ENCODE data around the gene PHLDA3. TPM values are rescaled to one million over a fixed set of nuclear protein-coding genes. Genes with fewer than 3 reads are reported as not detected.
A peak's percentile ranks its signal among the peaks of the same experiment; 100 is the strongest.

Gene PHLDA3
- total and polyA plus RNA-seq, 3 experiments from 2014 or later, result 1.0 to 22.7 (median 18.6) TPM

DNA sequence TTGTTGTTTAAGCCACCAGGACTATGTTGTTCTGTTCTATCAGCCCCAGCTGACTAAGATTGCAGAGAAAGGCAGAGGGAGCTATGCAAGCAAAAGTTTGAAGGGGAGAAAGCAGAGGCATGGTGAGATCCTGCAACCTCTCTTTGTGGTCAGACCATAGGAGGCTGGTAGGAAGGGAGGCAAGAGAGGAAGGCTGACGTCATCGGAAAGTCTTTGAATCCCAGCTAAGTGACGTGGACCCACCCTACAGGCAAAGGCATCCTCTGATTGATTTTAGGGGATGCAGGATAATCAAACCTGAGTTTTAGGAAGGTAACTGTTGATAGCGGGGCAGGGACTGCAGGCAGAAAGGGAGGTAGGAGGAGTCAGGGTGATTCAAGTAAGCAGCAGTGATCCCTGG lies 24.2 kb downstream of the PHLDA3 start:
- ChIA-PET CTCF (interaction anchor here (1.3 to 5.9 kb wide), 2 partner anchors 9 to 38 kb away, joined by 3 to 22 read pairs; no protein-coding TSS in a partner anchor), POLR2A (no interaction called here)
- H3K9me3 ChIP-seq (ENCODE audit: low read length), result no peaks in the 10 kb centered on the region
- no peaks in the 10 kb centered on the region for H3K36me3 ChIP-seq (ENCODE audit: insufficient read depth, low read length)
- H3K27me3 ChIP-seq (ENCODE audit: insufficient read depth, low read length, poor library complexity, severe bottlenecking), result no peaks in the 10 kb centered on the region
- Mint-ChIP-seq H3K27ac (peak overlapping the region in 1 of 8 donors; percentile 5), H3K4me3 (no peak overlapping the region), H3K4me1 (peaks cover 0 to 6% (median 3%) of the 10 kb centered on the region in 3 donors), H3K36me3 (no peaks in the 10 kb centered on the region), H3K9me3 (no peaks in the 10 kb centered on the region), H3K27me3 (peaks cover 3 to 26% of the 10 kb centered on the region in 2 donors)
- peaks cover 8% of the 10 kb centered on the region for H3K4me1 ChIP-seq (ENCODE audit: insufficient read depth, low read length)
- H3K4me3 ChIP-seq (ENCODE audit: low read length), result no peak overlapping the region
- no peak for DNase-seq
- H3K27ac ChIP-seq (ENCODE audit: low read depth, low read length), result no peak overlapping the region

DNA sequence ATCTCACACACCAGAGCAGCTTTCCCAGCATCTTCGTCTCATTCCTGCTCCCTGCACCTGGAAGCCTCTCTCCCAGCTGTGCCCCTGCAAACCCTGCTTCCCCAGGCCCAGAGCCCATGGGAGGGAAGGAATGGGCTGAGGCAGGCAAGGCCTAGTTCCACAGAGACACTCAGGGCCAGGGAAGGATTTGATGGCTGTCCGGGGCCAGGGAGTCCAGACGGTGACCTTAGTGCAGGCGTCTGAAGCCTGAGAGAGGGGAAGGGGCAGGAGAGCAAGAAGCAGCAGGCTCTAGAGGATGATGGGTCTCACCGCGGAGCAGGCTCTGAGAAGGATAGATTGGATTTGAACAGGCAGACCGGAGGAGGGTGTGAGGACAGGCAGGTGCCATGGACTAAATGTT lies 25.2 kb downstream of the PHLDA3 start:
- POLR2A ChIA-PET, result no interaction called here
- no peak overlapping the region for H3K4me3 Mint-ChIP-seq
- DNase-seq, result no peak
- no peak overlapping the region for H3K27ac ChIP-seq (ENCODE audit: low read depth, low read length)
- H3K4me1 Mint-ChIP-seq, result peaks cover 0 to 6% (median 3%) of the 10 kb centered on the region in 3 donors
- no peaks in the 10 kb centered on the region for H3K9me3 ChIP-seq (ENCODE audit: low read length)
- no peak overlapping the region for H3K27ac Mint-ChIP-seq
- CTCF ChIA-PET, result no interaction called here
- H3K27me3 ChIP-seq (ENCODE audit: insufficient read depth, low read length, poor library complexity, severe bottlenecking), result no peaks in the 10 kb centered on the region
- no peak overlapping the region for H3K4me3 ChIP-seq (ENCODE audit: low read length)
- no peaks in the 10 kb centered on the region for H3K9me3 Mint-ChIP-seq
- H3K4me1 ChIP-seq (ENCODE audit: insufficient read depth, low read length), result peaks cover 8% of the 10 kb centered on the region
- no peaks in the 10 kb centered on the region for H3K36me3 ChIP-seq (ENCODE audit: insufficient read depth, low read length)
- no peaks in the 10 kb centered on the region for H3K36me3 Mint-ChIP-seq
- H3K27me3 Mint-ChIP-seq, result peaks cover 3 to 20% of the 10 kb centered on the region in 2 donors

DNA sequence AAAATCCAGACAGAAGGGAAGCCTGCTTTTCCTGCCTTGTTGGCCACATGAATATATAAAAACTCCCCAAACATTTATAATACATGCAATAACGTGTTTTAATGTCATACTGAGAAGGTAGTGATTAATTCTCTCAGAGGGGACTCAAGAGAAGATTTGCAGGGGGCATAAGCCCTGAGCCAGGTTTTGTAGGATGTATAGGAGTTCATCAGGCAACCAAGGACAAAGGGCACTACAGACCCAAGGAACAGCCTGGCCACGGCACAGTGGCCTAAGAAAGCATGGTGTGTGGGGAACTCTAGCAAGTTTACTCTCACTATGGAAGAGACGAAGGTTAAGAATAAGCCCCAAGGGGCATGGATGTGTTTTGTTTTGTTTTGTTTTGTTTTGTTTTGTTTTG lies 32.0 kb downstream of the PHLDA3 start:
- no peak overlapping the region for H3K4me3 ChIP-seq (ENCODE audit: low read length)
- no peak overlapping the region for H3K27ac ChIP-seq (ENCODE audit: low read depth, low read length)
- ChIA-PET CTCF (interaction anchor here (1.4 to 1.9 kb wide), 2 partner anchors 10 to 24 kb away, joined by 4 to 22 read pairs; no protein-coding TSS in a partner anchor), POLR2A (no interaction called here)
- DNase-seq, result no peak
- Mint-ChIP-seq H3K36me3 (no peaks in the 10 kb centered on the region), H3K9me3 (peaks cover 0 to 2% (median 0%) of the 10 kb centered on the region in 5 donors), H3K4me3 (no peak overlapping the region), H3K4me1 (peaks cover 4 to 6% (median 6%) of the 10 kb centered on the region in 3 donors), H3K27me3 (peaks cover 12 to 46% of the 10 kb centered on the region in 2 donors), H3K27ac (peak overlapping the region in 1 of 8 donors; percentile 9)
- H3K27me3 ChIP-seq (ENCODE audit: insufficient read depth, low read length, poor library complexity, severe bottlenecking), result no peaks in the 10 kb centered on the region
- H3K9me3 ChIP-seq (ENCODE audit: low read length), result no peaks in the 10 kb centered on the region
- H3K4me1 ChIP-seq (ENCODE audit: insufficient read depth, low read length), result no peaks in the 10 kb centered on the region
- H3K36me3 ChIP-seq (ENCODE audit: insufficient read depth, low read length), result no peaks in the 10 kb centered on the region

DNA sequence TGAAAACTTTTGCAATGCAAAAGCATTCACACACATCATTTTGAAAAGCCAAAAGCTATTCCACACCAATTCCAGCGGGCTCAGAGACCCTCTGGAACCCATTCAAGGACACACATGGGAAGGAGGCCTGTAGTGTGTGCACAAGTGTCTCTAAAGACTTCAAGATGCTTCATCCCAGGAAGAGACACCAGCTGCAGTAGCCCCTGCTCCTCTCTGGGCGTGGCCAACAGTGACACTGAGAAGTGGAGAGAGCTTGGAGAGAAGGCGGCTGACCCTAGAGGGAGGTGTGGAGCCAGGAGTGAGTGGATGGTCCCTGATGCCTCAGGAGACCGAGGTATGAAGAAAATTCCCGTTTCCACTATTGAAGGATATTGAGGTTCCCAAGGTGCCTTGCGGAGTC lies 32.6 kb downstream of the PHLDA3 start:
- H3K9me3 ChIP-seq (ENCODE audit: low read length), result no peaks in the 10 kb centered on the region
- peaks cover 12 to 45% of the 10 kb centered on the region in 2 donors for H3K27me3 Mint-ChIP-seq
- H3K9me3 Mint-ChIP-seq, result peaks cover 0 to 2% (median 0%) of the 10 kb centered on the region in 5 donors
- H3K36me3 Mint-ChIP-seq, result no peaks in the 10 kb centered on the region
- no peak overlapping the region for H3K27ac Mint-ChIP-seq
- H3K36me3 ChIP-seq (ENCODE audit: insufficient read depth, low read length), result no peaks in the 10 kb centered on the region
- peaks cover 4 to 6% (median 6%) of the 10 kb centered on the region in 3 donors for H3K4me1 Mint-ChIP-seq
- ChIA-PET CTCF (interaction anchor here (0.9 to 2.2 kb wide), 5 partner anchors 11 to 89 kb away, joined by 3 to 22 read pairs (median 4); no protein-coding TSS in a partner anchor), POLR2A (no interaction called here)
- H3K27me3 ChIP-seq (ENCODE audit: insufficient read depth, low read length, poor library complexity, severe bottlenecking), result no peaks in the 10 kb centered on the region
- no peak overlapping the region for H3K4me3 Mint-ChIP-seq
- no peak overlapping the region for H3K27ac ChIP-seq (ENCODE audit: low read depth, low read length)
- DNase-seq, result no peak
- no peaks in the 10 kb centered on the region for H3K4me1 ChIP-seq (ENCODE audit: insufficient read depth, low read length)
- H3K4me3 ChIP-seq (ENCODE audit: low read length), result no peak overlapping the region

DNA sequence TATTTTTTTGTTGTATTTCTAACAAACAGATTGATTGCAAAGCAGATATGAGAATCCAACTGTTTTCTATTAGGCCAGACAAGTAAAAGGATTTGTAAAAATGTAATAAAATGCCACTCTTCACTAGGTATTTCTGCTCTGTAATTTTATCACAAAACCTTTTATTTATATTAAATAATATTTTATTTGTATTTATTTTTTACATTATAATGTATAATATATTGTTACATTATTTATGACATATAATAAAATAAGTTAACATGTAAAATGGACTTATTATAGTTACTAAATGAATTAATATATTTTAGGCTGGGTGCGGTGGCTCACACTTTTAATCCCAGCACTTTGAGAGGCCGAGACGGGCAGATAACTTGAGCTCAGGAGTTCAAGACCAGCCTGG lies 34.7 kb downstream of the PHLDA3 start:
- Histone ChIP-seq H3K27ac (ENCODE audit: low read depth, low read length) (no peak overlapping the region), H3K9me3 (ENCODE audit: low read length) (no peaks in the 10 kb centered on the region), H3K4me3 (ENCODE audit: low read length) (no peak overlapping the region), H3K27me3 (ENCODE audit: insufficient read depth, low read length, poor library complexity, severe bottlenecking) (no peaks in the 10 kb centered on the region), H3K36me3 (ENCODE audit: insufficient read depth, low read length) (no peaks in the 10 kb centered on the region), H3K4me1 (ENCODE audit: insufficient read depth, low read length) (no peaks in the 10 kb centered on the region)
- Mint-ChIP-seq H3K27ac (no peak overlapping the region), H3K27me3 (peaks cover 23 to 48% of the 10 kb centered on the region in 2 donors), H3K4me1 (peaks cover 4 to 6% (median 6%) of the 10 kb centered on the region in 3 donors), H3K9me3 (peaks cover 0 to 2% (median 0%) of the 10 kb centered on the region in 5 donors), H3K36me3 (no peaks in the 10 kb centered on the region), H3K4me3 (no peak overlapping the region)
- CTCF ChIA-PET, result interaction anchor here (2.2 kb wide), 2 partner anchors 78 to 79 kb away, joined by 8 to 9 read pairs; no protein-coding TSS in a partner anchor
- DNase-seq, result no peak
- POLR2A ChIA-PET, result no interaction called here

DNA sequence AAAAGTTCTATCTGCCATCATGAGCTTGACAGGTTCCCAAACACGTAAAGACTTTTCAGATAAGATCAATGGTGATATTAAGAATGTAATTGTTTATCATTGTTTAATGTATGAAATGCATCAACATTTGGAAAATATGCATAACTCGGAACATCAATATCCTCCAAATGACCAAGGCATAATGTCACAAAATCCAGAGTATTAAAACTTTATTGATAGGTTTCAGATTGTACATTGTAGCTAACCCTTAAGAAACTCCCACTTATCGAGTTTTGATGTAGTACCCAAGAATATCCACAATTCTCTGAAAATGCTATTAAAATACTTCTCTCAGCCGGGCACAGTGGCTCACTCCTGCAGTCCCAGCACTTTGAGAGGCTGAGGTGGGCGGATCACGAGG lies 35.4 kb downstream of the PHLDA3 start:
- no peak overlapping the region for H3K4me3 ChIP-seq (ENCODE audit: low read length)
- ChIA-PET CTCF (interaction anchor here (2.2 kb wide), 1 partner anchor 80 kb away, joined by 8 read pairs; no protein-coding TSS in a partner anchor), POLR2A (no interaction called here)
- no peaks in the 10 kb centered on the region for H3K36me3 Mint-ChIP-seq
- H3K27me3 ChIP-seq (ENCODE audit: insufficient read depth, low read length, poor library complexity, severe bottlenecking), result no peaks in the 10 kb centered on the region
- no peak overlapping the region for H3K27ac Mint-ChIP-seq
- no peak overlapping the region for H3K27ac ChIP-seq (ENCODE audit: low read depth, low read length)
- peaks cover 23 to 47% of the 10 kb centered on the region in 2 donors for H3K27me3 Mint-ChIP-seq
- no peak overlapping the region for H3K4me3 Mint-ChIP-seq
- peaks cover 0 to 2% (median 0%) of the 10 kb centered on the region in 5 donors for H3K9me3 Mint-ChIP-seq
- H3K4me1 Mint-ChIP-seq, result peaks cover 4 to 6% (median 6%) of the 10 kb centered on the region in 3 donors
- H3K36me3 ChIP-seq (ENCODE audit: insufficient read depth, low read length), result no peaks in the 10 kb centered on the region
- no peaks in the 10 kb centered on the region for H3K9me3 ChIP-seq (ENCODE audit: low read length)
- no peak for DNase-seq
- H3K4me1 ChIP-seq (ENCODE audit: insufficient read depth, low read length), result no peaks in the 10 kb centered on the region

DNA sequence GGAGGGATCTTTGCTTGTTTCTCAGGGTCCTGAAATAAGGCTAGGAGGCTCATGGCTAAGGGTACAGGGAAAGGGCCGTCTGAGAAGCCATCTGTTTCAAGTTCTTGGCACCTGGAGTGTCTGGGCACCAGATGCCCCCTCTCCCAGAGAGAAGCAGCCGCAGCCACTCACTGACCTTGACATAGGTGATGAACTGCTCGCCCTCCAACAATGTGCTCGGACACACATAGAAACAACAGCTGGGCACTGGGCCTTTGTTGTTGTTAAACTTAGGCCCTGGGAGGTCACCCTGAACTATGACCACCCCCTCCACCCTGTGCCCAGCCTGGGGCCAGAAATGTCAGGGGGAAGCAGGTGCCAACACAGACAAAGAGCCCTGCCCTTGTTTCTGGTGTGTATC lies 38.2 kb downstream of the PHLDA3 start:
- no peaks in the 10 kb centered on the region for H3K27me3 ChIP-seq (ENCODE audit: insufficient read depth, low read length, poor library complexity, severe bottlenecking)
- peaks cover 1 to 13% (median 3%) of the 10 kb centered on the region in 3 donors for H3K4me1 Mint-ChIP-seq
- no peak for DNase-seq
- H3K4me1 ChIP-seq (ENCODE audit: insufficient read depth, low read length), result no peaks in the 10 kb centered on the region
- no peaks in the 10 kb centered on the region for H3K36me3 ChIP-seq (ENCODE audit: insufficient read depth, low read length)
- ChIA-PET CTCF (no interaction called here), POLR2A (no interaction called here)
- H3K27me3 Mint-ChIP-seq, result peaks cover 12 to 24% of the 10 kb centered on the region in 2 donors
- no peak overlapping the region for H3K4me3 Mint-ChIP-seq
- H3K4me3 ChIP-seq (ENCODE audit: low read length), result no peak overlapping the region
- no peaks in the 10 kb centered on the region for H3K9me3 ChIP-seq (ENCODE audit: low read length)
- peak overlapping the region in 1 of 8 donors; percentile 47 for H3K27ac Mint-ChIP-seq
- H3K27ac ChIP-seq (ENCODE audit: low read depth, low read length), result no peak overlapping the region
- no peaks in the 10 kb centered on the region for H3K36me3 Mint-ChIP-seq
- H3K9me3 Mint-ChIP-seq, result peaks cover 0 to 1% (median 0%) of the 10 kb centered on the region in 5 donors

DNA sequence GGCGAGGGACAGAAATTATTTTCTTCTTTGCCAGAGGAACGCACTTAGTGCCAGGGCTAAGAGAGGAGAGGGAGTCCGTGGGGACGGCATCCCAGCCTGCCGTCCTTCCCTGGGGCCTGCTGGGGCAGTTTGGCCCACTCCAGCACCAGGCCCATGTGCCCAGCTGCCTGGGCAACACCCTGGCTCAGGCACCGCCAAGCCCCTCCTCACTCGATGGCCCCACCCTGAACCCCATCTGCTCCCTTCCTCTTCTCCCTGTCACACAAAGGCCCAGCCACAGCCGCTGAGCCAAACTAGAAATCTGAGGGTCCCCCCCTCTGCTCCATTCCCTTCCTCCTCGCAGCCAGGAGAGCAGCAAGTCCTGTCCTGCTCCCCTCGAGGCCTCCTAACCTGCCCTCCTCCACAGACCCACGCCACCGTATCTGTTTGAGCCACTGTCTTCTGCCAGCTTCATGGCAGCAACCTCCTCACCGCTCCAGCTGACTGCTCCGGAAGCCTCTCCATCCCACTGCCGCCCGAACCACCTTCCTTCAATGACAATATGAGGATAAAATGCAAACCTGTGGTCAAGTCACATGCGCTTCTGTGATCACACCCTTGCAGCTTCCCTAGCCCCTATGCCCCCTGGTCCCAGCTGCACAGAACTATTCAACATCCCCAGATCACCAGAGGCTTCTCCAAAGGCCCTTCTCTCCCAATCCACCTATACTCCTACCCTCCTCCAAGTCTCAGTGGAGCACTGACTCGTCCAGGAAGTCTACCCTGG lies 39.1 kb downstream of the PHLDA3 start:
- no peak overlapping the region for H3K4me3 Mint-ChIP-seq
- no peak overlapping the region for H3K27ac Mint-ChIP-seq
- peaks cover 0 to 11% (median 0%) of the 10 kb centered on the region in 3 donors for H3K4me1 Mint-ChIP-seq
- no peaks in the 10 kb centered on the region for H3K4me1 ChIP-seq (ENCODE audit: insufficient read depth, low read length)
- POLR2A ChIA-PET, result no interaction called here
- H3K27ac ChIP-seq (ENCODE audit: low read depth, low read length), result no peak overlapping the region
- CTCF ChIA-PET, result no interaction called here
- no peaks in the 10 kb centered on the region for H3K36me3 Mint-ChIP-seq
- H3K27me3 Mint-ChIP-seq, result peaks cover 10 to 24% of the 10 kb centered on the region in 2 donors
- DNase-seq, result no peak
- no peaks in the 10 kb centered on the region for H3K9me3 ChIP-seq (ENCODE audit: low read length)
- H3K36me3 ChIP-seq (ENCODE audit: insufficient read depth, low read length), result no peaks in the 10 kb centered on the region
- no peaks in the 10 kb centered on the region for H3K27me3 ChIP-seq (ENCODE audit: insufficient read depth, low read length, poor library complexity, severe bottlenecking)
- H3K4me3 ChIP-seq (ENCODE audit: low read length), result no peak overlapping the region
- H3K9me3 Mint-ChIP-seq, result no peaks in the 10 kb centered on the region

All from CD8-positive, alpha-beta memory T cell (primary cell).